Neural cell (in vitro differentiated cells): ENCODE results near the gene ROR1.

Source experiments
- EP300 ChIP-seq: fragments of 450-650 bp; conservative IDR thresholded peaks from 2 replicates; pipeline ENCODE4 v1.6.1; 2014; ENCODE audit warnings: antibody characterized with exemption, mild to moderate bottlenecking, moderate library complexity; ENCODE audit not compliant: poor library complexity, severe bottlenecking
- POLR2AphosphoS5 ChIP-seq: IDR thresholded peaks from 2 replicates; pipeline ENCODE4 v1.6.1; 2012
- RAD21 ChIP-seq: fragments of 450-650 bp; conservative IDR thresholded peaks from 2 replicates; pipeline ENCODE4 v1.6.1; 2014; ENCODE audit warnings: antibody characterized with exemption, mild to moderate bottlenecking, moderate library complexity
- REST ChIP-seq: IDR thresholded peaks from 2 replicates; pipeline ENCODE4 v1.6.1; 2012; ENCODE audit warnings: borderline replicate concordance
- TAF1 ChIP-seq: IDR thresholded peaks from 2 replicates; pipeline ENCODE4 v1.6.1; 2012; ENCODE audit warnings: low read depth
- TF ChIP-seq, protein P1 (sequence below): fragments of 450-650 bp; IDR thresholded peaks from 2 replicates; pipeline ENCODE4 v1.5.1; 2014; ENCODE audit warnings: antibody characterized with exemption, mild to moderate bottlenecking, moderate library complexity; ENCODE audit not compliant: poor library complexity, severe bottlenecking

- TF ChIP-seq EP300 (no peak), RAD21 (no peak), TAF1 (no peak), POLR2AphosphoS5 (no peak), REST (no peak)
- TF ChIP-seq, protein P1, sequence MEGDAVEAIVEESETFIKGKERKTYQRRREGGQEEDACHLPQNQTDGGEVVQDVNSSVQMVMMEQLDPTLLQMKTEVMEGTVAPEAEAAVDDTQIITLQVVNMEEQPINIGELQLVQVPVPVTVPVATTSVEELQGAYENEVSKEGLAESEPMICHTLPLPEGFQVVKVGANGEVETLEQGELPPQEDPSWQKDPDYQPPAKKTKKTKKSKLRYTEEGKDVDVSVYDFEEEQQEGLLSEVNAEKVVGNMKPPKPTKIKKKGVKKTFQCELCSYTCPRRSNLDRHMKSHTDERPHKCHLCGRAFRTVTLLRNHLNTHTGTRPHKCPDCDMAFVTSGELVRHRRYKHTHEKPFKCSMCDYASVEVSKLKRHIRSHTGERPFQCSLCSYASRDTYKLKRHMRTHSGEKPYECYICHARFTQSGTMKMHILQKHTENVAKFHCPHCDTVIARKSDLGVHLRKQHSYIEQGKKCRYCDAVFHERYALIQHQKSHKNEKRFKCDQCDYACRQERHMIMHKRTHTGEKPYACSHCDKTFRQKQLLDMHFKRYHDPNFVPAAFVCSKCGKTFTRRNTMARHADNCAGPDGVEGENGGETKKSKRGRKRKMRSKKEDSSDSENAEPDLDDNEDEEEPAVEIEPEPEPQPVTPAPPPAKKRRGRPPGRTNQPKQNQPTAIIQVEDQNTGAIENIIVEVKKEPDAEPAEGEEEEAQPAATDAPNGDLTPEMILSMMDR: no peak
These were observed 197.7 kb downstream of the ROR1 start for GRCh38 chr1:63971557-63971956.
